ENCODE results near the gene KTI12. TPM values are rescaled to one million over a fixed set of nuclear protein-coding genes. Genes with fewer than 3 reads are reported as not detected.

Gene KTI12
- total RNA-seq, 4 donors from 2014 or later: 7.5 to 9.5 (median 8.9) TPM; not detected in 1

- H3K27me3 ChIP-seq: no peaks in the 10 kb centered on the region
- no peaks in the 10 kb centered on the region for H3K9me3 ChIP-seq
- no peak for TF ChIP-seq CTCF (IDR thresholded peaks at IDR 0.05)
- TF ChIP-seq POLR2A (IDR thresholded peaks at IDR 0.05): no peak
- DNase-seq: no peak
- H3K4me3 ChIP-seq: no peak overlapping the region
- H3K4me1 ChIP-seq: peaks cover 0 to 7% (median 0%) of the 10 kb centered on the region in 4 donors
- H3K36me3 ChIP-seq: no peaks in the 10 kb centered on the region
- no peak overlapping the region for H3K27ac ChIP-seq
Measured at GRCh38 chr1:52003877-52004276, 29.7 kb downstream of the KTI12 start.

- no peak overlapping the region for H3K27ac ChIP-seq
Measured at GRCh38 chr1:52002038-52002917, 31.3 kb downstream of the KTI12 start.

GRCh38 chr1:51998701-51999100, 34.9 kb downstream of the KTI12 start:
- no peaks in the 10 kb centered on the region for H3K36me3 ChIP-seq
- no peaks in the 10 kb centered on the region for H3K9me3 ChIP-seq
- H3K4me1 ChIP-seq: no peaks in the 10 kb centered on the region
- H3K4me3 ChIP-seq: no peak overlapping the region
- no peak for DNase-seq
- TF ChIP-seq CTCF (IDR thresholded peaks at IDR 0.05) (no peak), POLR2A (IDR thresholded peaks at IDR 0.05) (no peak)
- H3K27me3 ChIP-seq: no peaks in the 10 kb centered on the region
- no peak overlapping the region for H3K27ac ChIP-seq

More at GRCh38 chr1:52002038-52002917, 31.3 kb downstream of the KTI12 start:
- no peak overlapping the region for H3K4me3 ChIP-seq
- no peaks in the 10 kb centered on the region for H3K36me3 ChIP-seq
- no peaks in the 10 kb centered on the region for H3K9me3 ChIP-seq
- no peaks in the 10 kb centered on the region for H3K27me3 ChIP-seq
- DNase-seq: peak in 1 of 3 donors; percentile 62
- H3K4me1 ChIP-seq: peaks cover 0 to 3% (median 0%) of the 10 kb centered on the region in 4 donors
- TF ChIP-seq POLR2A (IDR thresholded peaks at IDR 0.05) (no peak), CTCF (IDR thresholded peaks at IDR 0.05) (peak; percentile 65 to 98 (median 92))

GRCh38 chr1:51997974-51998382, 35.6 kb downstream of the KTI12 start:
- Histone ChIP-seq H3K4me1 (no peaks in the 10 kb centered on the region), H3K27me3 (no peaks in the 10 kb centered on the region), H3K4me3 (no peak overlapping the region), H3K36me3 (no peaks in the 10 kb centered on the region), H3K27ac (no peak overlapping the region), H3K9me3 (no peaks in the 10 kb centered on the region)
- no peak for DNase-seq
- TF ChIP-seq POLR2A (IDR thresholded peaks at IDR 0.05) (no peak), CTCF (IDR thresholded peaks at IDR 0.05) (no peak)

- Histone ChIP-seq H3K36me3 (no peaks in the 10 kb centered on the region), H3K27me3 (no peaks in the 10 kb centered on the region), H3K9me3 (no peaks in the 10 kb centered on the region), H3K4me1 (peaks cover 0 to 6% (median 2%) of the 10 kb centered on the region in 4 donors), H3K27ac (no peak within 1 kb of the TSS), H3K4me3 (peak within 1 kb of the TSS; percentile 34 to 67 (median 56))
- DNase-seq: peak; percentile 45 to 83 (median 78)
- TF ChIP-seq CTCF (IDR thresholded peaks at IDR 0.05): no peak
Measured at GRCh38 chr1:51990478-51990965, 43.1 kb downstream of the KTI12 start, which contains the start of gene RAB3B. RAB3B (minus strand) TSS chr1:51990700; CDS start chr1:51977117, 13,583 bp downstream.
